Smooth muscle cell (in vitro differentiated cells): ENCODE results near the gene MAP2K3. TPM values are rescaled to one million over a fixed set of nuclear protein-coding genes. Genes with fewer than 3 reads are reported as not detected.

Experiments used
- DNase-seq: peaks from one replicate; lab custom pipeline; 2025; ENCODE audit not compliant: unreplicated experiment; lab: John Stamatoyannopoulos, UW
- H2AFZ ChIP-seq: fragments of 200-600 bp; sonication (generic); 2 replicates; pipeline ENCODE4 v1.6.0; 2016; ENCODE audit warnings: antibody characterized with exemption, low read depth, mild to moderate bottlenecking
- H3F3A ChIP-seq: fragments of 200-600 bp; sonication (generic); 2 replicates; pipeline ENCODE4 v1.6.0; 2017; ENCODE audit warnings: antibody characterized with exemption, low read depth
- H3K27ac ChIP-seq: fragments of 200-600 bp; sonication (generic); 2 replicates; pipeline ENCODE4 v1.5.1; 2016; ENCODE audit warnings: low read depth, mild to moderate bottlenecking
- H3K27me3 ChIP-seq: fragments of 200-600 bp; sonication (generic); 2 replicates; pipeline ENCODE4 v1.6.1; 2016; ENCODE audit warnings: low read depth, mild to moderate bottlenecking
- H3K36me3 ChIP-seq: fragments of 200-600 bp; sonication (generic); 2 replicates; pipeline ENCODE4 v1.5.1; 2016; ENCODE audit warnings: low read depth
- H3K4me1 ChIP-seq: fragments of 200-600 bp; sonication (generic); 2 replicates; pipeline ENCODE4 v1.5.1; 2016; ENCODE audit warnings: low read depth
- H3K4me2 ChIP-seq: fragments of 200-600 bp; sonication (generic); 2 replicates; pipeline ENCODE4 v1.6.0; 2016; ENCODE audit warnings: mild to moderate bottlenecking
- H3K4me3 ChIP-seq: fragments of 200-600 bp; sonication (generic); 2 replicates; pipeline ENCODE4 v1.5.1; 2016; ENCODE audit warnings: mild to moderate bottlenecking
- H3K79me2 ChIP-seq: fragments of 200-600 bp; sonication (generic); 2 replicates; pipeline ENCODE4 v1.6.0; 2016; ENCODE audit warnings: low read depth, mild to moderate bottlenecking
- H3K9ac ChIP-seq: fragments of 200-600 bp; sonication (generic); 2 replicates; pipeline ENCODE4 v1.6.0; 2016; ENCODE audit warnings: low read depth
- H3K9me3 ChIP-seq: fragments of 200-600 bp; sonication (generic); replicated peaks from 2 replicates; pipeline ENCODE4 v1.5.1; 2016; ENCODE audit warnings: low read depth
- H4K20me1 ChIP-seq: fragments of 200-600 bp; sonication (generic); 2 replicates; pipeline ENCODE4 v1.6.0; 2016; ENCODE audit warnings: low read depth
- WGBS: methylation state at CpG from one replicate; pipeline ENCODE4 v1.1.7; 2016; ENCODE audit warnings: low lambda C conversion rate; 5-methylcytosine and 5-hydroxymethylcytosine counted together
- polyA plus RNA-seq: library from polyadenylated mRNA; unstranded; fragments of >200 nt; fragmentation: Nextera tagmentation; extraction: Ambion mirVana; gene quantifications from 2 replicates; pipeline ENCODE4 v1.2.1, GENCODE V29; 2016
- total RNA-seq: library from RNA; depleted of rRNA; stranded (reverse); fragments of >200 nt; gene quantifications from 2 replicates; pipeline ENCODE4 v1.2.3, GENCODE V29; 2014
- TF ChIP-seq, protein P1 (sequence below): fragments of 200-600 bp; sonication (generic); IDR thresholded peaks from 2 replicates; pipeline ENCODE4 v1.5.1; 2017; ENCODE audit warnings: borderline replicate concordance, mild to moderate bottlenecking, antibody characterized with exemption; ENCODE audit not compliant: insufficient read depth, poor library complexity, severe bottlenecking

Gene MAP2K3
- total and polyA plus RNA-seq, 2 experiments from 2014 or later = 14.2 to 53.8 TPM

- H3K79me2 ChIP-seq = peaks cover 67% of the 10 kb centered on the region
- no peak overlapping the region for H2AFZ ChIP-seq
- WGBS = 27% methylated on average over 18 of the region's 18 CpGs
- no peaks in the 10 kb centered on the region for H3K36me3 ChIP-seq
- no peaks in the 10 kb centered on the region for H3K9me3 ChIP-seq
- peak; percentile 80 for DNase-seq
- peak overlapping the region; percentile 12 for H3K4me3 ChIP-seq
- H3K4me1 ChIP-seq = peaks cover 23% of the 10 kb centered on the region
- TF ChIP-seq, protein P1, sequence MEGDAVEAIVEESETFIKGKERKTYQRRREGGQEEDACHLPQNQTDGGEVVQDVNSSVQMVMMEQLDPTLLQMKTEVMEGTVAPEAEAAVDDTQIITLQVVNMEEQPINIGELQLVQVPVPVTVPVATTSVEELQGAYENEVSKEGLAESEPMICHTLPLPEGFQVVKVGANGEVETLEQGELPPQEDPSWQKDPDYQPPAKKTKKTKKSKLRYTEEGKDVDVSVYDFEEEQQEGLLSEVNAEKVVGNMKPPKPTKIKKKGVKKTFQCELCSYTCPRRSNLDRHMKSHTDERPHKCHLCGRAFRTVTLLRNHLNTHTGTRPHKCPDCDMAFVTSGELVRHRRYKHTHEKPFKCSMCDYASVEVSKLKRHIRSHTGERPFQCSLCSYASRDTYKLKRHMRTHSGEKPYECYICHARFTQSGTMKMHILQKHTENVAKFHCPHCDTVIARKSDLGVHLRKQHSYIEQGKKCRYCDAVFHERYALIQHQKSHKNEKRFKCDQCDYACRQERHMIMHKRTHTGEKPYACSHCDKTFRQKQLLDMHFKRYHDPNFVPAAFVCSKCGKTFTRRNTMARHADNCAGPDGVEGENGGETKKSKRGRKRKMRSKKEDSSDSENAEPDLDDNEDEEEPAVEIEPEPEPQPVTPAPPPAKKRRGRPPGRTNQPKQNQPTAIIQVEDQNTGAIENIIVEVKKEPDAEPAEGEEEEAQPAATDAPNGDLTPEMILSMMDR = no peak
- no peaks in the 10 kb centered on the region for H3F3A ChIP-seq
- H3K27ac ChIP-seq = peak overlapping the region; percentile 95
- H3K4me2 ChIP-seq = peak overlapping the region; percentile 97
- H4K20me1 ChIP-seq = peaks cover 77% of the 10 kb centered on the region
- peak overlapping the region; percentile 84 for H3K9ac ChIP-seq
- H3K27me3 ChIP-seq = no peaks in the 10 kb centered on the region
Measured at GRCh38 chr17:21287703-21288449, 3.4 kb downstream of the MAP2K3 start.

DNA sequence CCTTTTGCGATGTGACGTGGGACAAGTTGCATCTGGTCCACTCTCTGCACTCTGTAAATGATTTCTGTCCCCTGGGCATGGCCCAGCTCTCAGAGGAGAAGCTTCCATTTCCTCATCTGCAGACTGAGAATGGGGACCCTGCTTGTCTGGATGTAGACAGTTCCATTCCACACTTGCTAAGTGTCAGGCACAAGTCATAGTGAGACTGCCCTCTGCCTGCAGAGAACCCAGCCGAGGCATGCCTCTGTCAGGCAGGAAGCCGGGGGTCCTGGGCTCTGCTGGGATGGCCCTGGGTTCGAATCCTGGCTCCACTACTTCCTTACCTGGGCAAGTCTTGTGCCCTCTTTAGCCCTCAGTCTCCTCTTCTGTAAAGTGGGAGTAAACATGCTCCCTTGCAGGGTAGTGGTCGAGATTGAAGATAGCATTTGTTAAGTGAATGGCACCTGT lies 4.1 kb downstream of the MAP2K3 start:
- no peaks in the 10 kb centered on the region for H3K36me3 ChIP-seq
- H3K4me3 ChIP-seq = no peak overlapping the region
- H4K20me1 ChIP-seq = peaks cover 84% of the 10 kb centered on the region
- H3K4me2 ChIP-seq = peak overlapping the region; percentile 68
- H3F3A ChIP-seq = no peaks in the 10 kb centered on the region
- no peaks in the 10 kb centered on the region for H3K9me3 ChIP-seq
- no peak for DNase-seq
- H3K27me3 ChIP-seq = no peaks in the 10 kb centered on the region
- peaks cover 72% of the 10 kb centered on the region for H3K79me2 ChIP-seq
- TF ChIP-seq, protein P1 = no peak
- H2AFZ ChIP-seq = no peak overlapping the region
- H3K9ac ChIP-seq = no peak overlapping the region
- WGBS = 86% methylated on average over 6 of the region's 6 CpGs
- peaks cover 23% of the 10 kb centered on the region for H3K4me1 ChIP-seq
- peak overlapping the region; percentile 71 for H3K27ac ChIP-seq

GRCh38 chr17:21289175-21289901 lies 4.8 kb downstream of the MAP2K3 start:
- Histone ChIP-seq H3K9me3 (no peaks in the 10 kb centered on the region), H3K4me1 (peaks cover 23% of the 10 kb centered on the region), H3F3A (no peaks in the 10 kb centered on the region), H3K27me3 (no peaks in the 10 kb centered on the region), H3K9ac (no peak overlapping the region), H3K27ac (no peak overlapping the region), H3K79me2 (peaks cover 72% of the 10 kb centered on the region), H4K20me1 (peaks cover 92% of the 10 kb centered on the region), H2AFZ (no peak overlapping the region), H3K4me3 (no peak overlapping the region), H3K36me3 (no peaks in the 10 kb centered on the region), H3K4me2 (no peak overlapping the region)
- DNase-seq = no peak
- TF ChIP-seq, protein P1 = no peak
- 95% methylated on average over 10 of the region's 11 CpGs for WGBS
